Choroid plexus epithelial cell (primary cell): ENCODE measurements around the gene ATP6V0D1.
"Not testable (repeated sequence)": the region's sequence is repeated elsewhere in the genome, so short reads cannot be mapped to it uniquely, and the experiment has no call there.

Experiments
- DNase-seq: peaks from one replicate; pipeline ENCODE4 v3.0.0-alpha.2; 2010; ENCODE audit warnings: low read depth
- H3K4me3 ChIP-seq: 2 replicates; pipeline ENCODE4 v1.5.1; 2011; ENCODE audit warnings: low read depth, mild to moderate bottlenecking, control low read depth, low read length, moderate library complexity
- CTCF ChIP-seq: conservative IDR thresholded peaks from 2 replicates; pipeline ENCODE4 v1.5.1; 2011; ENCODE audit warnings: low read depth, mild to moderate bottlenecking, control low read depth, inconsistent platforms, low read length, moderate library complexity

The ATP6V0D1 gene

GRCh38 chr16:67490335-67491096 is 9.6 kb upstream of the ATP6V0D1 start:
- no peak overlapping the region for H3K4me3 ChIP-seq
- no peak for TF ChIP-seq CTCF
- no peak for DNase-seq

GRCh38 chr16:67489401-67490083 is 8.6 kb upstream of the ATP6V0D1 start:
- no peak for TF ChIP-seq CTCF
- no peak for DNase-seq
- no peak overlapping the region for H3K4me3 ChIP-seq

- DNase-seq, H3K4me3 ChIP-seq: not testable (repeated sequence)
These were observed 6.6 kb upstream of the ATP6V0D1 start for GRCh38 chr16:67487561-67487960.

GRCh38 chr16:67486805-67487204 is 5.8 kb upstream of the ATP6V0D1 start:
- peak; percentile 28 for DNase-seq
- H3K4me3 ChIP-seq, result no peak overlapping the region
- TF ChIP-seq CTCF, result no peak

GRCh38 chr16:67483731-67484525 is 3.0 kb upstream of the ATP6V0D1 start:
- H3K4me3 ChIP-seq, result no peak overlapping the region
- TF ChIP-seq CTCF, result no peak

GRCh38 chr16:67483150-67483549 is 2.2 kb upstream of the ATP6V0D1 start, which contains the start of gene AGRP:
Gene AGRP (minus strand): TSS chr16:67483547. CDS start chr16:67483398, 149 bp downstream.
- no peak for TF ChIP-seq CTCF
- H3K4me3 ChIP-seq, result no peak within 1 kb of the TSS

More at GRCh38 chr16:67483731-67484525, 3.0 kb upstream of the ATP6V0D1 start:
- no peak for DNase-seq

GRCh38 chr16:67482233-67482924 is 1.4 kb upstream of the ATP6V0D1 start:
- DNase-seq, result no peak
- TF ChIP-seq CTCF, result no peak

More at GRCh38 chr16:67483150-67483549, 2.2 kb upstream of the ATP6V0D1 start, which contains the start of gene AGRP:
- no peak for DNase-seq

More at GRCh38 chr16:67482233-67482924, 1.4 kb upstream of the ATP6V0D1 start:
- peak overlapping the region; percentile 71 for H3K4me3 ChIP-seq
